ENCODE measurements around the gene LMO7.
"Not testable (repeated sequence)": the region's sequence is repeated elsewhere in the genome, so short reads cannot be mapped to it uniquely, and the experiment has no call there.

Gene LMO7

GRCh38 chr13:75699062-75699461 lies 62.9 kb downstream of the LMO7 start:
- no peak for DNase-seq (ENCODE audit: low spot score)

- DNase-seq (ENCODE audit: low spot score): not testable (repeated sequence)
These were observed 63.6 kb downstream of the LMO7 start for GRCh38 chr13:75699717-75700116.

- no peak for DNase-seq (ENCODE audit: low spot score)
These were observed 64.4 kb downstream of the LMO7 start for GRCh38 chr13:75700552-75700951.

GRCh38 chr13:75702476-75702875 lies 66.3 kb downstream of the LMO7 start:
- no peak for DNase-seq (ENCODE audit: low spot score)

- DNase-seq (ENCODE audit: low spot score): no peak
These were observed 67.6 kb downstream of the LMO7 start for GRCh38 chr13:75703769-75704168.

GRCh38 chr13:75704194-75704926 lies 68.2 kb downstream of the LMO7 start:
- no peak for DNase-seq (ENCODE audit: low spot score)

GRCh38 chr13:75704927-75705288 lies 68.8 kb downstream of the LMO7 start:
- DNase-seq (ENCODE audit: low spot score): no peak

- no peak for DNase-seq (ENCODE audit: low spot score)
These were observed 69.3 kb downstream of the LMO7 start for GRCh38 chr13:75705395-75705794.

GRCh38 chr13:75705908-75706307 lies 69.8 kb downstream of the LMO7 start:
- no peak for DNase-seq (ENCODE audit: low spot score)

- no peak for DNase-seq (ENCODE audit: low spot score)
These were observed 77.7 kb downstream of the LMO7 start for GRCh38 chr13:75713852-75714251.

GRCh38 chr13:75715601-75716523 lies 79.7 kb downstream of the LMO7 start:
- DNase-seq (ENCODE audit: low spot score): peak; percentile 13

- DNase-seq (ENCODE audit: low spot score): no peak
These were observed 81.4 kb downstream of the LMO7 start for GRCh38 chr13:75717525-75717924.

- DNase-seq (ENCODE audit: low spot score): no peak
These were observed 85.2 kb downstream of the LMO7 start for GRCh38 chr13:75721307-75721706.

- DNase-seq (ENCODE audit: low spot score): no peak
These were observed 87.8 kb downstream of the LMO7 start for GRCh38 chr13:75723901-75724300.

- DNase-seq (ENCODE audit: low spot score): no peak
These were observed 88.8 kb downstream of the LMO7 start for GRCh38 chr13:75724752-75725517.

- no peak for DNase-seq (ENCODE audit: low spot score)
These were observed 89.6 kb downstream of the LMO7 start for GRCh38 chr13:75725736-75726135.

GRCh38 chr13:75726306-75726705 lies 90.2 kb downstream of the LMO7 start:
- no peak for DNase-seq (ENCODE audit: low spot score)

GRCh38 chr13:75733113-75733512 lies 97.0 kb downstream of the LMO7 start:
- DNase-seq (ENCODE audit: low spot score): not testable (repeated sequence)

GRCh38 chr13:75736173-75736572 lies 100.0 kb downstream of the LMO7 start:
- DNase-seq (ENCODE audit: low spot score): no peak

GRCh38 chr13:75738841-75739240 lies 102.7 kb downstream of the LMO7 start:
- no peak for DNase-seq (ENCODE audit: low spot score)

GRCh38 chr13:75739244-75739868 lies 103.2 kb downstream of the LMO7 start:
- no peak for DNase-seq (ENCODE audit: low spot score)

GRCh38 chr13:75740031-75740430 lies 103.9 kb downstream of the LMO7 start:
- no peak for DNase-seq (ENCODE audit: low spot score)
